ENCODE results near the gene SLC27A3.

The SLC27A3 gene

DNA sequence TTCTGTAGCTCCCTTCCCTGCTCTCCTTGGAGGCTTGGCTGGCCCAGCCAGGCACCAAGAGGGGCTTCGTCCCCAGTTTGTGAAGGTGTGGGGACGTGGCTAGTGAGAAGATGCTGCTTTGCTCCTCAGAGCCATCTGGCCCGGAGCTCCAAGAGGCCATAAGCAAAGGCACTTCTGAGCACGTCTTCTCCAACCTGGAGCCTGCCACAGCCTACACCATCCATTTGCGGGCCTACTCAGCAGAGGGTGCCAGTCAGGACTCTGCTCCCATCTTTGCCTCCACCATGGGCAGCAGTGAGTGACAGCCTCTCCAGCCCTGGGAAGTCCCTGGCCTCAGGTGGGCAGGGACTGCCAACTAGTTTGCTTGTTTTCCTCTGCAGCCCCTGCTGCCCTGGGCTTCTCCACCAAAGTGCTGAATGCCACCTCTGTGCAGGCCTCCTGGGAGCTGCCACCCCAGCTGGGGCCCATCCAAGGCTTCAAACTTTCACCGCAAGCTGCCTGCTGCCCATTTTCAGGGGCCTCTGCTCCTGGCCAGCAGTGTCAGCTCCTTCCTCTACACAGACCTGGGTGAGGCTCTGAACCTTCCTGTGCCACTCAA lies 25.9 kb downstream of the SLC27A3 start:
- no peak for DNase-seq

DNA sequence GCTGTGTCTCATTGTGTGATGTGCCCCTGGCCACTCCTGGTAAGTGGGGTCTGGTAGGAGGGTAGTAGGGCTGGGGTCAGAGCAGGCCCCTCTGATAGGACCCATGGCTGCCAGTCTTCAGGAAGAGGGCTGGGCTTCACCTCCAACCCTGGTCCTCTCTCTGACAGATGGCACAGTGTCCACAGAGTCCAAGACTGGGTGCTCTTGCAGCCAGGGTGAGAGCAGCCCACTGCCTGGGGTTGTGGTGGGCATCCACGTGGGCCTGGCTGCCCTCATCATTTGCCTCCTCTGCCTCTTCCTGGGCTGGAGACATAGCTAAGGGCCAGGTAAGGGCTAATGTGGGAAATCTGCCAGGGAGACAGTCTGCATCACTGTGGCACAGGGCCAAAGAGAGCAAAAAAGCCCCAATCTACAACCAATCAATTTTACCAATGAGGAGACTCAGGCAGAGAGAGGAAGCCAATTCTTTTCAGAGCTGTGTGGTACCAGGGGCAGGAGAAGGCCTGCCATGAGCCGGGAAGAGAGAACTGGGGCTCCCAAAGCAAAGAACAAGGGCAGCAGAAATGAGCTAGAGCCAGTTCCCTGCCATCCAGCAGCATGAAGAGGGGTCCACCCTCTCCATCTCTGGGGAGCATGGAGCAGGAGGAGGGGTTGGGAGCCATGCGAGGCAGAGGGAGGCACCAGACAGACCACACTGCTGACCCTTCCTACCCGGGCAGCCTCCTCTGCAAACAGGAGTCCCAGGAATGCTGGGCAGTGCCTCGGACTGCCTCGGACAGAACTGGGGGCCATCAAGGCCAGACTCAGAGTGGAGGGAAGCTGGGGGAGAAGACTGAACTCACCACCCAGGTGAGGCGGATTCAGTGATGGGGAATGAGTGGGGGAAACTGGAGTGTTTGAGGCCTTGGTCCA lies 26.8 kb downstream of the SLC27A3 start:
- DNase-seq = no peak

DNA sequence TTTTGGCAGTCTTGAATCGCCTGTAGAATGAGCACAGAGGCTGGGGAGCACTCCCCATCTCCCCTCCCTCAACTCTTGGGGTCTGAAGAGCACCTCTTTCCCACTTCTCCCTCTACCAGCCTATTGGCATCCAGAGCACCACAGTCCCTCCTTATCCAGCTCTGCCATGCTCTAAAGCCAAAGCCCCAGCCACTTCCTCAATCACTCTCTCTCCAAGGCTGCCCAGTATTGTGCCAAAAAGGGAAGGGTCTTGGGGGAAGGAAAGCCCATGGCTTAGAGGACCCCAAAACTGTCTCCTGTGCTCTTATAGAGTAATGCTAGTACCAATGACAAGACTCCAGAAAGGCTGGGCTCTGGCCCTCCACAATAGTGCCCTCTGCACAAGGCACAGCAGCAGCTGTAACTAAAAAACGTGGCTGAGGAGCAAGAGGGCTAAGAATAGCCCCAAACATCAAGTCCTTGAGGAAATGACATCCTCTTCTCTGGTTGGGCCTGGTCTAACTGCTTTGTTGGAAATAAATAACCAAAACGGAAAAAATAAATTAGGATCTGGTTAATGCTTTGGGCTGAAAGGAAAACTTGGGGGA lies 28.4 kb downstream of the SLC27A3 start:
- DNase-seq = no peak

DNA sequence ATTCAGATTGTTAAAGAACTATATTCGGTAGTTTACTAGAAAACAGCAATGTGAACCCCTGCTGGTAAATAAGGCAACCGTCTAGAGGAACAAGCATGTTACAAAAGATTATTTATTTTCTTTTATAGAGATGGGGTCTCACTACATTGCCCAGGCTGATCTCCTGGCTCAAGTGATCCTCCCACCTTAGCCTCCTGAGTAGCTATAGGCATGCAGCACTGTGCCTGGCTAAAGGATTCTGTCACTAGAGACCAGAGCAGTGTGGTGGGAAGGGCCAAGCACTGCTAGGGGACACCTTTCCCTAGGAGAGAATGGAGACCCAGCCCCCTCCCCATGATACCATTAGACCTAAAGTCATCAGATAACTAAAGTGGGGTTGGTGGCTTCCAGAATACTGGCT lies 28.9 kb downstream of the SLC27A3 start:
- DNase-seq = no peak

DNA sequence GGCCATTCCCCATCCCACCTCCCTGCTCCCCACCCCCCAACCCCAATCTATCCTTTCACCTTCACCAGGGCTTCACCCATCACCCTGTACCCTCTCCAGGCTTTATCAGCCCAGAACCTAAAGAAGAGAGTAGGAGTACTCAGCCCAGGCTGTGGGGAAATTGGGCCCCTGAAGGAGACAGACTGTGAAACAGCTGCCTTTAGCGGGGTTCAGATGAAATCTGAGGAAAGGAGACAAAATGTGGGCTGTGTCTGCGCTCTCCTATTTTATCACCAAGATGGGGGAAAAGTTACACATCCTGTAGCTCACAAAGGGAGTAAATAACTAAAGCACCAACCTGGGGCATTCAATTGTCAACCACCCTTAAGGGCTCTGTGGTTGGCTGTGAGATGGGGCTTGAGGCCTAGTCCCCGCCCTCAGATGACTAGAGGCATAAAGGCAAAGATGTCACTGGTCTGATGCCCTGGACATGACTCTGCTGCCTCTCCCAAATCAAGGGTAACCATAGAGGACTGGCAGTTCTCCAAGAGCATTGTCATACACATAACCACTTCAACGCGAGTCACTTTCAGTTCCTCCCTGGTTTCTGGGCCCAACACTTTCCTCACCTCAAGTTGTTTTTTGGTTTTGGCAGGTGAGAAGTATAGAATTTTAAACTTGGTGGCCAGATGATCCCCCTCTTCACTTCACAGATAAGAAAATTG lies 30.0 kb downstream of the SLC27A3 start:
- DNase-seq = no peak

DNA sequence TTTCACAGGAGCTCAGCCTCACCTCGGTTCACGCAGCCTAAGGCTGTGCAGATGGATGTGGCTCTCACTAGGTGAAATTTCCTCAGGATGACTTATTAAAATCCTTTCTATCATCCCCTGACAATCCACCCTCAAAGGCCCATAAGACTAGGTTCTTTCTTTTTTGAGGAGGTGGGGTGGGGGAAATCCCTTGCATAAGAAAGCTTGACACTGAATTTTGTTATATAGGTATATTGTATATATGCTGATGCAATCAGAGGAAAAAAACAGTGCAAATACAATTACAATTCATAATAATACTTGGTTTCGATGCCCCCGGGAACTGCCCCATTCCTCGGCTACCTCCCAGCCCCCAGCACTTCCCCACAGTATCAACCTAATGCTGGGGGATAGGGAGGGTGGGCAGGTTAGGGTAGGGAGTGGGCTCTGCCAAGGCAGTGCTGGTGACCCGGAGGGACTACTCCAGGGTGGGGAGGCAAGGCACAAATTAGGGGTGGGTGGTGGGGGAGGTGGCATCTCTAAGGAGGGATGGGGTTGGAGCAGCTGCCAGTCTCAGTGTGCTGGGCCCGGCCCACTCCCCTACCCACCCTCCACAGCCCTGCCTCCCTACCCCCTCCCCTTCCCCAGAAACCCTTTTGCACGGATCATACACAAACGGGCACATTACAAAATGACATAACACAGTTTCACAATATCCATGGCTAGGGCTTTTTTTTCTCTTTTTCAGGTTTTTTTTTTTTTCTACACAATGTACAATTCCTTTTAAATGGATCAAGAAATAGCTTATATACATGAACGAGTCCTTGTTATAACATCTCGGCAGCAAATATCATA lies 30.9 kb downstream of the SLC27A3 start:
- no peak for DNase-seq

DNA sequence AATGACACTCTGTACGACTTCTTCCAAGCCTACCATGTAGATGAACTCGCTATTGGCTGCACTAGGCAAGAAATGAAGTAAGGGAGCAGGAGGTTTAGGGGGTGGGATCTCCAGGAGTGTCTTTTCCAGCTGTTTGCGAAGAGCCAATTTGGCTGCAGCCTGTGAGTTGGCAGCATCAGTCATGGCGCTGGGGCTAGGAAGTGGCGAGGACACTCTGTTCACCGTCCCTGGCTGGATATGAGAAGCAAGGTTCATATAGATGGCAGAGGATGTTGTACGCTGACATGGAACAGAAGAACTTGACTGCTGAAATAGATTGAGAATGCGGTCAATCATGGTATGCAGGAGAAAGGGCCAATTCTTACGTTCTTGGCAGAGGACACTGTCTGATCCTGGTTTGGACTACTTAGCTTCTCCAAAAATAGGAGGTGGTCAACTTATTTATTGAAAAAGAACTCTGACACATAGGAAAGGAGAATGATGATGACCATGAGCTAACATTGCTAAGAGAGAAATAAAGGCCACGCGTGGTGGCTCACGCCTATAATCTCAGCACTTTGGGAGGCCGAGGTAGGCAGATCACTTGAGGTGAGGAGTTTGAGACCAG lies 41.2 kb downstream of the SLC27A3 start:
- DNase-seq = no peak

DNA sequence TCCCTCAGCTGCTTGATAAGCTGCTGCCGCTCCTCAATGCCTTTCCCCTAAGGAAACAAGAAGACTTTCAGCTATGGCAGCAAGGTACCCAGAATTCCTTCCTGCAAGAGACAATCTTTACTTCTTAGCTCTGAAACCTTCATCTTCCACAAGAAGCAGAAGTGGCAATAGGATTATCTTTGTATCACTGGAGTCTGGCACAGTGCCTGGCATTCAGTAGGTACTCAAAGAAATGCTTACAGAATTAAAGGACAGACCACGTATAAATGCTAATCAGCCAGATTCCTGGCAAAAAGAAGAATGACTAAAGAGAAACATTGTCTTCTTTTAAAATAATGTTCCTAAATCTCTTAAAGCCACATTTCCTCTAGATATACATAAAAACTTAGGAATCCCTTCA lies 43.7 kb downstream of the SLC27A3 start:
- no peak for DNase-seq

DNA sequence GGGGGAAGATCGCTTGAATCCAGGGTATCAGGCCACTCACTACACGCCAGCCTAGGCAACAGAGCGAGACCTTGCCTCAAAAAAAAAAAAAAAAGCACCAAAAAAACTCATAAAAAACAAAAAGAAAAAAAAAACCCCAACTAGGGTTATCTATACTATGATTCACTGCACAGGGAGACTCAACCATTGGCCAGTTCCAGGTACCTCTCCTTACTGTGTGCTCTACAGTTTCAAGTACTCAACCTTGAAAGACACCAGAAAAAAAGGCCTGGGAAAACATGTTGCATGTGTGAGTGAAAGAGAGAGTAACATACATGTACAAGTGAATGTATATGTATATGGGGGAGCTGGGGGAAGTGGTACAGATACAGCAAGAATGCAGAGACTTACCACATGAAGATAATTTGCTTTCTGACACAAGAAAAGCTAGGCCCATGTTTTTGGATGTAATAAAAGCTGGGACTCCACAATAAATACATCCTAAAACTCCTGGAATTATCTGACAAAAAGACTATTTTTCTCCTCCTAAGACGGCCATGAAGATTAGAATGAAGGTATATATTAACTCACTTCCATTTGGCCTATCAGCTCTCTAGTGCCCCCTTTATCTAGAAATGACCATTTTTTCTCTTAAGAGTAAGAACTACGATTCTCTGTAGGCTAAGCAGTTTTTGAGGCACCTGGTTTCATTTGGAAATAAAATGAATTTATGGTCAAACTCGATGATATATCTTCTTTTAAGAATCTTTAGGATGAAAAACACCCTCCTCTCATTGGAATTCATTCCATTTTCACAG lies 52.2 kb downstream of the SLC27A3 start:
- no peak for DNase-seq

Data from GOT3 (cell line).